Measurements from ENCODE around the gene NUDC. TPM values are rescaled to one million over a fixed set of nuclear protein-coding genes. Genes with fewer than 3 reads are reported as not detected.

The NUDC gene
- total and polyA plus RNA-seq, 2 of the 4 experiments (the other 2 are of a cell fraction) = 34.8 to 89.8 TPM

GRCh38 chr1:26882696-26883463 lies 38.7 kb upstream of the NUDC start:
- H3K18ac ChIP-seq (ENCODE audit: low read depth, low read length) = no peak overlapping the region
- H3K9ac ChIP-seq (ENCODE audit: low read depth, low read length) = no peak overlapping the region
- no peaks in the 10 kb centered on the region for H3K9me1 ChIP-seq (ENCODE audit: insufficient read depth, low read length)
- no peak overlapping the region for H4K5ac ChIP-seq (ENCODE audit: low read depth, low read length)
- H3K79me1 ChIP-seq (ENCODE audit: low read depth in 1 of 2, low read length in 2 of 2) = peaks cover 14 to 39% of the 10 kb centered on the region in 2 experiments; a peak in 3 of 4 replicates
- H4K20me1 ChIP-seq (ENCODE audit: insufficient read depth, low read length) = peaks cover 11% of the 10 kb centered on the region
- H2AFZ ChIP-seq (replicated peaks; ENCODE audit: low read length, poor library complexity) = no peak overlapping the region
- no peak overlapping the region for H3K56ac ChIP-seq (ENCODE audit: extremely low read depth, insufficient read depth, low read length)
- H2BK20ac ChIP-seq (ENCODE audit: low read depth, low read length) = no peak overlapping the region
- CTCF ChIA-PET = no interaction called here
- POLR2A ChIA-PET (ENCODE audit: unreplicated experiment) = no interaction called here
- no peak overlapping the region for H2AK5ac ChIP-seq (ENCODE audit: low read depth, low read length)
- no peak overlapping the region for H2BK15ac ChIP-seq (ENCODE audit: low read depth, low read length)
- H3K14ac ChIP-seq (replicated peaks; ENCODE audit: low read depth, low read length) = no peak overlapping the region
- no peak overlapping the region for H2AK9ac ChIP-seq (replicated peaks; ENCODE audit: low read depth, low read length, poor library complexity)
- ATAC-seq (ENCODE audit: low read depth) (no peak), DNase-seq (no peak)
- H4K8ac ChIP-seq (ENCODE audit: low read depth in 2 of 2, low read length in 2 of 2) = no peak overlapping the region
- WGBS, 2 experiments (ENCODE audit: extremely low coverage in 2 of 2, insufficient read length in 1 of 2) = 94% methylated on average over 4 of the region's 5 CpGs; no CpG with 5 or more reads in 1 of the 2 experiments
- dilution Hi-C loops (cut with HindIII; ENCODE audit: low sequenced_read_pairs, unreplicated experiment) = no loop called here
- BruUV-seq (replicated peaks) = no TSS peak
- in situ Hi-C loops (cut with MboI; ENCODE audit: low sequenced_read_pairs) = no loop called here
- H3K23ac ChIP-seq (ENCODE audit: low read depth, low read length) = no peak overlapping the region
- H3K36me3 ChIP-seq (ENCODE audit: control insufficient read depth, insufficient read depth, low read length) = peaks cover 61% of the 10 kb centered on the region
- H3K4me1 ChIP-seq (ENCODE audit: control insufficient read depth, insufficient read depth, low read length) = no peaks in the 10 kb centered on the region
- no peak overlapping the region for H2BK5ac ChIP-seq (ENCODE audit: low read depth, low read length, poor library complexity, severe bottlenecking)
- H2BK120ac ChIP-seq (ENCODE audit: low read depth, low read length) = no peak overlapping the region
- intact Hi-C loops (cut with micrococcal nuclease) = no loop called here
- no peak overlapping the region for H3K27ac ChIP-seq (ENCODE audit: insufficient read depth, low read length)
- no peak overlapping the region for H3K4me2 ChIP-seq (ENCODE audit: low read depth, low read length)
- TF ChIP-seq RCOR1 (IDR thresholded peaks at IDR 0.05; ENCODE audit: insufficient replicate concordance, low read length) = no peak
- no peak for TF ChIP-seq MAFK (IDR thresholded peaks at IDR 0.05; ENCODE audit: low read depth, low read length)
- TF ChIP-seq BHLHE40 (IDR thresholded peaks at IDR 0.05; ENCODE audit: low read depth, low read length) = no peak
- no peak for TF ChIP-seq CEBPB (IDR thresholded peaks at IDR 0.05; ENCODE audit: low read depth, low read length)
- TF ChIP-seq MAZ (IDR thresholded peaks at IDR 0.05; ENCODE audit: borderline replicate concordance, low read depth, low read length) = no peak
- no peak for TF ChIP-seq FOS (IDR thresholded peaks at IDR 0.05; ENCODE audit: low read depth, low read length)
- TF ChIP-seq RAD21 (IDR thresholded peaks at IDR 0.05; ENCODE audit: low read length) = no peak
- TF ChIP-seq MXI1 (IDR thresholded peaks at IDR 0.05; ENCODE audit: borderline replicate concordance, low read depth, low read length) = no peak
- TF ChIP-seq, protein P1, sequence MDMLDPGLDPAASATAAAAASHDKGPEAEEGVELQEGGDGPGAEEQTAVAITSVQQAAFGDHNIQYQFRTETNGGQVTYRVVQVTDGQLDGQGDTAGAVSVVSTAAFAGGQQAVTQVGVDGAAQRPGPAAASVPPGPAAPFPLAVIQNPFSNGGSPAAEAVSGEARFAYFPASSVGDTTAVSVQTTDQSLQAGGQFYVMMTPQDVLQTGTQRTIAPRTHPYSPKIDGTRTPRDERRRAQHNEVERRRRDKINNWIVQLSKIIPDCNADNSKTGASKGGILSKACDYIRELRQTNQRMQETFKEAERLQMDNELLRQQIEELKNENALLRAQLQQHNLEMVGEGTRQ (IDR thresholded peaks at IDR 0.05; ENCODE audit: low read depth, low read length) = no peak
- no peak for TF ChIP-seq SMC3 (IDR thresholded peaks at IDR 0.05; ENCODE audit: low read depth, low read length)
- no peak overlapping the region for H4K91ac ChIP-seq (ENCODE audit: insufficient read depth, low read depth, low read length)
- H3K9me3 ChIP-seq (ENCODE audit: control insufficient read depth, insufficient read depth, low read length) = no peaks in the 10 kb centered on the region
- no peak overlapping the region for H3K4me3 ChIP-seq (ENCODE audit: insufficient read depth, low read depth, low read length)
- H3K4ac ChIP-seq (ENCODE audit: low read depth, low read length) = no peak overlapping the region
- no peaks in the 10 kb centered on the region for H3K27me3 ChIP-seq (ENCODE audit: control insufficient read depth, insufficient read depth, low read length)

Data from IMR-90 (cell line).